OCI-LY3 (cell line): ENCODE results near the gene HORMAD2.

Experiments used
- H2AFZ ChIP-seq: fragments of 200-600, 300-600 bp; shearing (Covaris generic); 2 replicates; pipeline ENCODE4 v1.6.0; 2014; ENCODE audit warnings: antibody characterized with exemption, low read depth, low read length
- H3K27ac ChIP-seq: fragments of 200-600, 300-600 bp; sonication (generic); 2 replicates; pipeline ENCODE4 v1.5.1; 2014; ENCODE audit warnings: mild to moderate bottlenecking, low read length, moderate library complexity, mixed read lengths
- H3K27me3 ChIP-seq: fragments of 200-600, 300-600 bp; sonication (generic); 2 replicates; pipeline ENCODE4 v1.6.1; 2014; ENCODE audit warnings: low read depth, low read length, mixed read lengths
- H3K36me3 ChIP-seq: fragments of 200-600, 300-600 bp; sonication (generic); replicated peaks from 2 replicates; pipeline ENCODE3; 2014; ENCODE audit warnings: low read depth, low read length, mixed read lengths
- H3K4me1 ChIP-seq: fragments of 300-600, 200-600 bp; sonication (generic); 2 replicates; pipeline ENCODE4 v1.6.1; 2014; ENCODE audit warnings: low read length, mixed read lengths
- H3K4me2 ChIP-seq: fragments of 200-600, 300-600 bp; sonication (generic); 2 replicates; pipeline ENCODE4 v1.6.1; 2014; ENCODE audit warnings: low read length, mixed read lengths
- H3K4me3 ChIP-seq: fragments of 300-600, 200-600 bp; sonication (generic); 2 replicates; pipeline ENCODE4 v1.5.1; 2014; ENCODE audit warnings: antibody characterized with exemption, mild to moderate bottlenecking, low read length, moderate library complexity
- H3K79me2 ChIP-seq: fragments of 300-600, 200-600 bp; shearing (Covaris generic); 2 replicates; pipeline ENCODE4 v1.6.1; 2014; ENCODE audit warnings: mild to moderate bottlenecking, low read length, mixed read lengths
- H3K9ac ChIP-seq: fragments of 300-600, 200-600 bp; shearing (Covaris generic); 2 replicates; pipeline ENCODE4 v1.6.0; 2014; ENCODE audit warnings: mild to moderate bottlenecking, low read length, moderate library complexity
- H3K9me3 ChIP-seq: fragments of 200-600, 300-600 bp; shearing (Covaris generic); 2 replicates; pipeline ENCODE4 v1.6.1; 2014; ENCODE audit warnings: low read length, mixed read lengths; ENCODE audit not compliant: insufficient read depth
- H4K20me1 ChIP-seq: fragments of 200-600, 300-600 bp; sonication (generic); 2 replicates; pipeline ENCODE4 v1.6.1; 2016; ENCODE audit warnings: low read length, mixed read lengths; ENCODE audit not compliant: insufficient read depth
- CTCF ChIP-seq: fragments of 200-600, 300-600 bp; sonication (generic); IDR thresholded peaks from 2 replicates; pipeline ENCODE4 v1.5.1; 2014; ENCODE audit warnings: antibody characterized with exemption, low read length, low read depth
- EZH2phosphoT487 ChIP-seq: fragments of 200-600 bp; shearing (Covaris generic); IDR thresholded peaks from 2 replicates; pipeline ENCODE4 v1.6.1; 2018; ENCODE audit warnings: antibody characterized with exemption, mixed run types, low read depth

Gene HORMAD2

GRCh38 chr22:30041475-30041874 lies 38.8 kb upstream of the HORMAD2 start:
- TF ChIP-seq EZH2phosphoT487 (no peak), CTCF (no peak)
- no peaks in the 10 kb centered on the region for H3K36me3 ChIP-seq
- H3K4me2 ChIP-seq = no peak overlapping the region
- H3K27me3 ChIP-seq = 0 out of 2 replicates have a peak, but pooled peaks cover 3% of the 10 kb centered on the region
- H3K9ac ChIP-seq = no peak overlapping the region
- H2AFZ ChIP-seq = no peak overlapping the region
- H3K79me2 ChIP-seq = no peaks in the 10 kb centered on the region
- H3K9me3 ChIP-seq = no peaks in the 10 kb centered on the region
- no peaks in the 10 kb centered on the region for H4K20me1 ChIP-seq
- H3K4me1 ChIP-seq = peaks cover 8% of the 10 kb centered on the region
- no peak overlapping the region for H3K4me3 ChIP-seq
- H3K27ac ChIP-seq = no peak overlapping the region

GRCh38 chr22:30041881-30042280 lies 38.4 kb upstream of the HORMAD2 start:
- H2AFZ ChIP-seq = no peak overlapping the region
- H3K79me2 ChIP-seq = no peaks in the 10 kb centered on the region
- H3K9me3 ChIP-seq = no peaks in the 10 kb centered on the region
- H3K9ac ChIP-seq = no peak overlapping the region
- no peaks in the 10 kb centered on the region for H3K36me3 ChIP-seq
- 0 out of 2 replicates have a peak, but pooled peaks cover 3% of the 10 kb centered on the region for H3K27me3 ChIP-seq
- H3K4me2 ChIP-seq = no peak overlapping the region
- no peak overlapping the region for H3K4me3 ChIP-seq
- H3K27ac ChIP-seq = no peak overlapping the region
- TF ChIP-seq CTCF = no peak
- TF ChIP-seq EZH2phosphoT487 = no peak
- H3K4me1 ChIP-seq = peaks cover 8% of the 10 kb centered on the region
- no peaks in the 10 kb centered on the region for H4K20me1 ChIP-seq

GRCh38 chr22:30043161-30043560 lies 37.1 kb upstream of the HORMAD2 start:
- H3K4me2 ChIP-seq = no peak overlapping the region
- TF ChIP-seq CTCF = no peak
- no peak for TF ChIP-seq EZH2phosphoT487
- 0 out of 2 replicates have a peak, but pooled peaks cover 3% of the 10 kb centered on the region for H3K27me3 ChIP-seq
- no peaks in the 10 kb centered on the region for H3K9me3 ChIP-seq
- no peaks in the 10 kb centered on the region for H3K79me2 ChIP-seq
- no peaks in the 10 kb centered on the region for H3K36me3 ChIP-seq
- no peak overlapping the region for H3K27ac ChIP-seq
- H3K4me1 ChIP-seq = peaks cover 8% of the 10 kb centered on the region
- no peak overlapping the region for H3K4me3 ChIP-seq
- H4K20me1 ChIP-seq = no peaks in the 10 kb centered on the region
- no peak overlapping the region for H2AFZ ChIP-seq
- no peak overlapping the region for H3K9ac ChIP-seq

GRCh38 chr22:30044369-30044768 lies 35.9 kb upstream of the HORMAD2 start:
- no peak overlapping the region for H2AFZ ChIP-seq
- no peaks in the 10 kb centered on the region for H4K20me1 ChIP-seq
- no peak overlapping the region for H3K9ac ChIP-seq
- no peaks in the 10 kb centered on the region for H3K79me2 ChIP-seq
- no peaks in the 10 kb centered on the region for H3K36me3 ChIP-seq
- no peak overlapping the region for H3K27ac ChIP-seq
- peak overlapping the region; percentile 4; the same call in 1 of the 2 replicates for H3K4me2 ChIP-seq
- no peak overlapping the region for H3K4me3 ChIP-seq
- H3K9me3 ChIP-seq = no peaks in the 10 kb centered on the region
- TF ChIP-seq CTCF (no peak), EZH2phosphoT487 (no peak)
- peaks cover 8% of the 10 kb centered on the region for H3K4me1 ChIP-seq
- H3K27me3 ChIP-seq = 0 out of 2 replicates have a peak, but pooled peaks cover 3% of the 10 kb centered on the region
